ENCODE results near the gene MYCBP2. TPM values are rescaled to one million over a fixed set of nuclear protein-coding genes. Genes with fewer than 3 reads are reported as not detected.

MYCBP2 gene
- total RNA-seq, 1 donor from 2014 or later, result 58.4 TPM

DNA sequence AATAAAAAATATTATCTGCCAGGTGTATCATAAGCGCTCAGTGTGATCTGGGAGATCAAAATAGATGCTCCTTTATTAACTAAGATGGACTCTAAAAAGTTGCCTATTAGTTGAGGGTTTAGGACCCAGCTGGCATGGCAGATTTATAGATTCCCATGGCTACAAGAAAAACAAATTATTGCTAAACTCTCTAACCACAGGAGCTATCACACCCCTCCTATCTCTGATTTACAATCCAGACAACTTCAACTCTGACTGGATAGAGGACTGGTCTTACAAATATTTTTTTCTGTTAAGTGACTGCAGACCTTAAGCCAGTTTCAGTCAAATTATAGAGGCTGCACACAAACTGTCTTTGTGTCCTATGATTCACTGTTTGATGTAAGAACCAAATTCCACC lies 45.4 kb upstream of the MYCBP2 start:
- Mint-ChIP-seq H3K27me3 (no peaks in the 10 kb centered on the region), H3K4me3 (ENCODE audit: low read depth) (no peak overlapping the region), H3K9me3 (ENCODE audit: low read depth) (peaks cover 8% of the 10 kb centered on the region), H3K4me1 (ENCODE audit: low read depth) (no peaks in the 10 kb centered on the region), H3K27ac (no peak overlapping the region), H3K36me3 (ENCODE audit: insufficient read depth) (no peaks in the 10 kb centered on the region)
- no peak for DNase-seq (ENCODE audit: low spot score, unreplicated experiment)
- no peak for TF ChIP-seq CTCF (IDR thresholded peaks at IDR 0.05; ENCODE audit: unreplicated experiment)

- Mint-ChIP-seq H3K27me3 (no peaks in the 10 kb centered on the region), H3K4me3 (ENCODE audit: low read depth) (no peak overlapping the region)
These were observed 44.0 kb upstream of the MYCBP2 start for GRCh38 chr13:77370888-77371287.

GRCh38 chr13:77362166-77362565 lies 35.3 kb upstream of the MYCBP2 start:
- H3K4me1 Mint-ChIP-seq (ENCODE audit: low read depth), result no peaks in the 10 kb centered on the region
- H3K36me3 Mint-ChIP-seq (ENCODE audit: insufficient read depth), result no peaks in the 10 kb centered on the region
- H3K9me3 Mint-ChIP-seq (ENCODE audit: low read depth), result no peaks in the 10 kb centered on the region
- no peak overlapping the region for H3K4me3 Mint-ChIP-seq (ENCODE audit: low read depth)
- H3K27me3 Mint-ChIP-seq, result no peaks in the 10 kb centered on the region
- TF ChIP-seq CTCF (IDR thresholded peaks at IDR 0.05; ENCODE audit: unreplicated experiment), result no peak
- DNase-seq (ENCODE audit: low spot score, unreplicated experiment), result no peak
- no peak overlapping the region for H3K27ac Mint-ChIP-seq

More at GRCh38 chr13:77370888-77371287, 44.0 kb upstream of the MYCBP2 start:
- DNase-seq (ENCODE audit: low spot score, unreplicated experiment), result no peak
- Mint-ChIP-seq H3K9me3 (ENCODE audit: low read depth) (peaks cover 8% of the 10 kb centered on the region), H3K36me3 (ENCODE audit: insufficient read depth) (no peaks in the 10 kb centered on the region), H3K4me1 (ENCODE audit: low read depth) (no peaks in the 10 kb centered on the region), H3K27ac (no peak overlapping the region)
- TF ChIP-seq CTCF (IDR thresholded peaks at IDR 0.05; ENCODE audit: unreplicated experiment), result no peak

- no peak for DNase-seq (ENCODE audit: low spot score, unreplicated experiment)
- H3K4me3 Mint-ChIP-seq (ENCODE audit: low read depth), result no peak overlapping the region
- no peaks in the 10 kb centered on the region for H3K36me3 Mint-ChIP-seq (ENCODE audit: insufficient read depth)
- H3K27ac Mint-ChIP-seq, result no peak overlapping the region
- TF ChIP-seq CTCF (IDR thresholded peaks at IDR 0.05; ENCODE audit: unreplicated experiment), result no peak
- H3K9me3 Mint-ChIP-seq (ENCODE audit: low read depth), result no peaks in the 10 kb centered on the region
- H3K4me1 Mint-ChIP-seq (ENCODE audit: low read depth), result no peaks in the 10 kb centered on the region
- no peaks in the 10 kb centered on the region for H3K27me3 Mint-ChIP-seq
These were observed 33.3 kb upstream of the MYCBP2 start for GRCh38 chr13:77360032-77360685.

DNA sequence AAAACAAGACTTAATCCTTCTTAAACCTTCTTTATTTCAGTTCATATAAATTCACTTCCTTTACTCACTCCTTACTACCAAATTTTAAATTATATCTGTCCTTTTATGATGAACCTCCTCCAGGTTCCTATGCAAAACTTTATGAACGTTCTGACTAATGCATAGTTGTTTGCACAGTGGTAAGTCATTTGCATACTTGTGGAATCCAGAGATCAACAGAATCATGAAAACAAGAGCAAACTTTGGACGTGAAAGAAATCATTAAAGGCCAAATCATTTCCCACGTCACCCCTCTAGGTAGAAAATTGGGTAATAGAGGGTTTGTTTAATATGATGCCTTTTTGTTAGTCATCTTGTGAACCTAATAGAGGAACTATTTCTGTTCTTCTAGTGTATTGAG lies 32.3 kb upstream of the MYCBP2 start:
- no peak for DNase-seq (ENCODE audit: low spot score, unreplicated experiment)
- no peaks in the 10 kb centered on the region for H3K4me1 Mint-ChIP-seq (ENCODE audit: low read depth)
- H3K27ac Mint-ChIP-seq, result no peak overlapping the region
- H3K9me3 Mint-ChIP-seq (ENCODE audit: low read depth), result no peaks in the 10 kb centered on the region
- no peak for TF ChIP-seq CTCF (IDR thresholded peaks at IDR 0.05; ENCODE audit: unreplicated experiment)
- H3K27me3 Mint-ChIP-seq, result no peaks in the 10 kb centered on the region
- no peaks in the 10 kb centered on the region for H3K36me3 Mint-ChIP-seq (ENCODE audit: insufficient read depth)
- H3K4me3 Mint-ChIP-seq (ENCODE audit: low read depth), result no peak overlapping the region

Data from progenitor cell of endocrine pancreas (in vitro differentiated cells).